Tibial nerve (tissue), 4 donors: ENCODE measurements around the gene PYGL.

Source experiments
- CTCF ChIP-seq, 5 experiments: fragments of 200-600 bp in 3 of 5; fragments of 450-650 bp in 2 of 5; sonication (generic) in 3 of 5; IDR thresholded peaks; one replicate each; pipeline ENCODE4 v1.5.1; 2016 to 2019; ENCODE audit warnings: antibody characterized with exemption in 5 of 5, mild to moderate bottlenecking in 3 of 5, moderate library complexity in 2 of 5
- EP300 ChIP-seq, 2 donors: sonication (generic); formaldehyde crosslinking; IDR thresholded peaks; one replicate each; pipeline ENCODE4 v1.6.1; 2017; ENCODE audit warnings: antibody characterized with exemption in 2 of 2, mild to moderate bottlenecking in 1 of 2
- POLR2A ChIP-seq, 2 donors: fragments of 450-650 bp; IDR thresholded peaks; one replicate each; pipeline ENCODE4 v1.6.1; 2017; ENCODE audit warnings: antibody characterized with exemption in 2 of 2, mild to moderate bottlenecking in 2 of 2, moderate library complexity in 2 of 2

- TF ChIP-seq CTCF (IDR thresholded peaks at IDR 0.05) (no peak), EP300 (IDR thresholded peaks at IDR 0.05) (no peak), POLR2A (IDR thresholded peaks at IDR 0.05) (no peak)
Measured at GRCh38 chr14:50859296-50859624, 85.0 kb downstream of the PYGL start.
